ENCODE results near the gene DSCAML1. TPM values are rescaled to one million over a fixed set of nuclear protein-coding genes. Genes with fewer than 3 reads are reported as not detected.

DSCAML1 gene
- total and polyA plus RNA-seq, 7 donors = 0.04 to 0.52 (median 0.06) TPM

DNA sequence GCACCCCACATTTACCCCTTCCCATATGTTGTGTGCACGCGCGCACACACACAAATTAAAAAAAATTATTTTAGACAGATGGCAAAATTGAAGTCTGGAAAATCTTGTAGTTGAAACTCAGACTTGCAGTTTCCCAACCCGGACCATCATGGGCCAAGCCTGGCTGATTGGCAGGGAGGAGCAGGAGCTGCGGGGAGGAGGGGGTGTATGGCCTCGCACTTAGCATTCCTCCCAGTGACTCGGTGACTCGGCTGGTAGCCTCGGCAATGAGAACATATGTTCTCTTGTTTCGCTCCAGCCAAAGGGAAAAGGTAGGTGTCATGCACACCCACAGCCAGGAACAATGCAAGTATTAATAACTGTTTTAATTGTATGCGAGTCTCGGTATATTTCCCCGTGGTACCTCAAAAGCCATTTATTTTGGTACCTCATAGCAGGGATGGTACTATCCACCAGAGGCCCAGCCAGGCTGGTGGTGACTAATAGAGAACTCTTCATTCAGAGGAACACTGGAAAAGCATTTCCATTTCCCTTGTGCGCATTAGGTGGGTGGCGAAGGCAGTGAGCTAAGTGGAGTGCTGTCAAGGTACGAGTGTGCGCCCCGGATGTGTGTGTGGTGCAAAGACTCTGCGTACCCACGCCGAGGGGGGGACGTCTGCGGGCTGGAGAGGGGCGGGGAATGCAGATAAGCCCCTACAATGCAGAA, 92.5 kb downstream of the DSCAML1 start:
- Histone ChIP-seq H3K9me3 (no peaks in the 10 kb centered on the region), H3K27me3 (ENCODE audit: insufficient read depth in 3 of 3, low read length in 2 of 3) (peaks cover 0 to 26% (median under 1%) of the 10 kb centered on the region in 3 donors), H3K4me3 (no peak overlapping the region), H3K36me3 (ENCODE audit: insufficient read depth in 1 of 2, low read depth in 1 of 2) (no peaks in the 10 kb centered on the region), H3K4me1 (no peaks in the 10 kb centered on the region), H3K27ac (no peak overlapping the region)
- ATAC-seq (no peak), DNase-seq (no peak)
- 71 to 72% (median 71%) methylated on average over 24 of the region's 24 CpGs for WGBS, 3 donors
- intact Hi-C loops (cut with DNase I) = no loop called here
- TF ChIP-seq, protein P1, sequence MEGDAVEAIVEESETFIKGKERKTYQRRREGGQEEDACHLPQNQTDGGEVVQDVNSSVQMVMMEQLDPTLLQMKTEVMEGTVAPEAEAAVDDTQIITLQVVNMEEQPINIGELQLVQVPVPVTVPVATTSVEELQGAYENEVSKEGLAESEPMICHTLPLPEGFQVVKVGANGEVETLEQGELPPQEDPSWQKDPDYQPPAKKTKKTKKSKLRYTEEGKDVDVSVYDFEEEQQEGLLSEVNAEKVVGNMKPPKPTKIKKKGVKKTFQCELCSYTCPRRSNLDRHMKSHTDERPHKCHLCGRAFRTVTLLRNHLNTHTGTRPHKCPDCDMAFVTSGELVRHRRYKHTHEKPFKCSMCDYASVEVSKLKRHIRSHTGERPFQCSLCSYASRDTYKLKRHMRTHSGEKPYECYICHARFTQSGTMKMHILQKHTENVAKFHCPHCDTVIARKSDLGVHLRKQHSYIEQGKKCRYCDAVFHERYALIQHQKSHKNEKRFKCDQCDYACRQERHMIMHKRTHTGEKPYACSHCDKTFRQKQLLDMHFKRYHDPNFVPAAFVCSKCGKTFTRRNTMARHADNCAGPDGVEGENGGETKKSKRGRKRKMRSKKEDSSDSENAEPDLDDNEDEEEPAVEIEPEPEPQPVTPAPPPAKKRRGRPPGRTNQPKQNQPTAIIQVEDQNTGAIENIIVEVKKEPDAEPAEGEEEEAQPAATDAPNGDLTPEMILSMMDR (IDR thresholded peaks at IDR 0.05) = no peak

DNA sequence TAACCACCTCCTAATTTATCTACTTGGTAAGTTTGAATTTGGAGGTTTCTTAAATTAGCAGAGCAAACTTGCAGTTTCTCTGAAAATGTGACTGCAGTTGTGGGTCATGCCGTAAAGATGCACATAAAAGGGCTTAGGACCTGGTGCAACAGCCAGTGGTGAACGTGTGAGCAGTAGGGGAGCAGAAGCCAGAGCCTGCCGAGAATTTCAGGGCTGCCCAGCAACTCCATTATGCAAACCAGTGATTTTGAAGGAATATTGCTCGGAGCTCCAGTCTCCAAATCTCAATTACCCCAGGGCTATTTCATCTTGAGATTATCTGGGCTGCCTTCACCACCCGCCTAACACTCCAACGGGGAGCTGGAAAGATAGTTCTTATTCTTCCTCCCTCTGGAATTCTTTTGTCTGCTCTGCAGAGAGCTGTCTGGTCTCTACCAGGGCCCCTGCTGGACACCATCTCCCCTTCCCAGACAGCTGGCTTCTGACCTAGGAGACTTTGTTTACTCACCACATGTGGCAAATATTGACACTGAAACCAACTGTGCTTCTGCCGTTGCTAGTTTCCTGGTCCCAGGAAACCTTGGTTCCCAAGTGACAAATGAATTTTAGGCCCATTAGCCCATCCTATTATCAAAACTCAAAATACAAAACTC, 93.9 kb downstream of the DSCAML1 start:
- DNase-seq = no peak
- peaks cover 0 to 25% (median 0%) of the 10 kb centered on the region in 3 donors for H3K27me3 ChIP-seq (ENCODE audit: insufficient read depth in 3 of 3, low read length in 2 of 3)
- H3K4me3 ChIP-seq = no peak overlapping the region
- H3K27ac ChIP-seq = no peak overlapping the region
- no peaks in the 10 kb centered on the region for H3K4me1 ChIP-seq
- no peaks in the 10 kb centered on the region for H3K36me3 ChIP-seq (ENCODE audit: insufficient read depth in 1 of 2, low read depth in 1 of 2)
- H3K9me3 ChIP-seq = no peaks in the 10 kb centered on the region
- intact Hi-C loops (cut with DNase I) = no loop called here
- no peak for ATAC-seq
- WGBS, 3 donors = 49 to 59% (median 51%) methylated on average over 7 of the region's 7 CpGs
- TF ChIP-seq, protein P1 (IDR thresholded peaks at IDR 0.05) = no peak

DNA sequence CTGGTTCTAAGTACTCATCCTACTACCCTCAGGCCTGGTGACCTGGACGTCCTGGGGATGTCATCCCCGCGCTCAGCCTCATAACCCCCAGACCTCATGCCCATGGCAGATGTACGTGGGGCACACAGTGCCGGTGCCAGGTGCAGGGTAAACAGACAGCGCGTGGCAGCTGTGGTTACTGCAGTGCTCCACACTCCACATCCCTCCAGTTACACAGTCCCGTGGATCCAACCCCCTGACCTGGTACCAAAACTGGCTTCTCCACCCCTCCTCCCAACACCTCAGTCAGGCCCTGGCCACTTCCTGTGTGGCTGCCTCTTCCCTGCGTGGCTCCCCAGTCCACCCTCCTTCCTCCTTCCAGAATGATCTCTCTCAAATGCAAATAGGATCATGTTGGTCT, 95.2 kb downstream of the DSCAML1 start:
- TF ChIP-seq, protein P1 (IDR thresholded peaks at IDR 0.05) = no peak
- Histone ChIP-seq H3K4me3 (no peak overlapping the region), H3K27ac (no peak overlapping the region), H3K27me3 (ENCODE audit: insufficient read depth in 3 of 3, low read length in 2 of 3) (peaks cover 0 to 31% (median 0%) of the 10 kb centered on the region in 3 donors), H3K4me1 (no peaks in the 10 kb centered on the region), H3K9me3 (no peaks in the 10 kb centered on the region), H3K36me3 (ENCODE audit: insufficient read depth in 1 of 2, low read depth in 1 of 2) (no peaks in the 10 kb centered on the region)
- DNase-seq = no peak
- WGBS, 3 donors = 72 to 88% (median 77%) methylated on average over 9 of the region's 9 CpGs
- intact Hi-C loops (cut with DNase I) = no loop called here
- no peak for ATAC-seq

DNA sequence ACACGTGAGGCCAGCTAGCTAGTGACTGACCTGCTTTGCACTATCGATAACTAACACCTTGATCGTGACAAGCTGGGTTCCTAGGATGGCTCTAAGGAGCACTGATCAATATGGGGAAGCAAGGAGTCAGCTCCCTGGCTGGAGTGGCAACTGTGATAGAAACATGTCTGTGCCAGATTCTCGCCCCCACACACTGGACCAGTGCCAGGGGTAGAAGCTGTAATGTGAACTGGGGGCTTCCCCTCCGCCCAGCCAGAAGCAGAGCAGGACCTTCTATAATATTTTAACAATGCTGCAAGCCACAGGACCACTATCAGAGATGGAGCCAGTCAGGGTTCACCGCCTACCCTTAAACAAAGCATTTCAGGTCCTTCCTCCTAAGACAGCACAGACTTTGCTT, 96.5 kb downstream of the DSCAML1 start:
- intact Hi-C loops (cut with DNase I) = no loop called here
- Histone ChIP-seq H3K36me3 (ENCODE audit: insufficient read depth in 1 of 2, low read depth in 1 of 2) (no peaks in the 10 kb centered on the region), H3K4me3 (no peak overlapping the region), H3K27ac (no peak overlapping the region), H3K4me1 (no peaks in the 10 kb centered on the region), H3K27me3 (ENCODE audit: insufficient read depth in 3 of 3, low read length in 2 of 3) (peaks cover 0 to 37% (median 0%) of the 10 kb centered on the region in 3 donors), H3K9me3 (no peaks in the 10 kb centered on the region)
- TF ChIP-seq, protein P1 (IDR thresholded peaks at IDR 0.05) = no peak
- no peak for ATAC-seq
- no peak for DNase-seq
- 77 to 83% (median 80%) methylated on average over 6 of the region's 6 CpGs for whole genome bisulfite sequencing, 3 donors

Data from psoas muscle (tissue), 8 donors.